Jurkat, Clone E6-1 (cell line): Measurements from ENCODE around the gene MISP.

Experiments used
- DNase-seq: peaks from one replicate; pipeline ENCODE4 v3.0.0-alpha.2; 2011; ENCODE audit warnings: low read depth, low spot score
- H3K4me3 ChIP-seq: 2 replicates; pipeline ENCODE4 v1.5.1; 2011; ENCODE audit warnings: mild to moderate bottlenecking, low read length, control low read depth, moderate library complexity

MISP gene

GRCh38 chr19:803099-803561, 52.2 kb downstream of the MISP start:
- no peak for DNase-seq
- no peak overlapping the region for H3K4me3 ChIP-seq

GRCh38 chr19:803686-804418, 52.9 kb downstream of the MISP start:
- H3K4me3 ChIP-seq, result no peak overlapping the region
- no peak for DNase-seq

- no peak overlapping the region for H3K4me3 ChIP-seq
- no peak for DNase-seq
Observed at GRCh38 chr19:804419-805165, 53.7 kb downstream of the MISP start.

GRCh38 chr19:805166-805551, 54.2 kb downstream of the MISP start:
- no peak overlapping the region for H3K4me3 ChIP-seq
- no peak for DNase-seq

- no peak overlapping the region for H3K4me3 ChIP-seq
- DNase-seq, result no peak
Observed at GRCh38 chr19:805600-806550, 55.0 kb downstream of the MISP start.

GRCh38 chr19:806815-807421, 56.0 kb downstream of the MISP start:
- no peak overlapping the region for H3K4me3 ChIP-seq
- DNase-seq, result no peak

GRCh38 chr19:807627-808422, 56.9 kb downstream of the MISP start:
- DNase-seq, result no peak
- H3K4me3 ChIP-seq, result no peak overlapping the region

- no peak overlapping the region for H3K4me3 ChIP-seq
- no peak for DNase-seq
Observed at GRCh38 chr19:808423-808775, 57.5 kb downstream of the MISP start.

GRCh38 chr19:810077-810855, 59.4 kb downstream of the MISP start:
- no peak overlapping the region for H3K4me3 ChIP-seq
- DNase-seq, result no peak

GRCh38 chr19:810883-811489, 60.1 kb downstream of the MISP start:
- H3K4me3 ChIP-seq, result no peak overlapping the region
- DNase-seq, result no peak

- H3K4me3 ChIP-seq, result no peak overlapping the region
- no peak for DNase-seq
Observed at GRCh38 chr19:811506-812048, 60.7 kb downstream of the MISP start.

GRCh38 chr19:812049-812746, 61.3 kb downstream of the MISP start:
- DNase-seq, result no peak
- no peak overlapping the region for H3K4me3 ChIP-seq

- no peak for DNase-seq
- no peak overlapping the region for H3K4me3 ChIP-seq
Observed at GRCh38 chr19:812747-813218, 61.9 kb downstream of the MISP start.

- DNase-seq, result no peak
- no peak overlapping the region for H3K4me3 ChIP-seq
Observed at GRCh38 chr19:813219-814151, 62.6 kb downstream of the MISP start.
